ENCODE data around the gene GARIN5A.
"Not testable (repeated sequence)": the region's sequence is repeated elsewhere in the genome, so short reads cannot be mapped to it uniquely, and the experiment has no call there.

Gene GARIN5A

GRCh38 chr19:50486823-50487515 lies 10.3 kb upstream of the GARIN5A start:
- peak; percentile 73 for DNase-seq

- DNase-seq, result no peak
Observed at GRCh38 chr19:50485284-50485955, 8.8 kb upstream of the GARIN5A start.

GRCh38 chr19:50482916-50483315 lies 6.3 kb upstream of the GARIN5A start:
- DNase-seq, result no peak

GRCh38 chr19:50482271-50482855 lies 5.7 kb upstream of the GARIN5A start:
- no peak for DNase-seq

GRCh38 chr19:50481351-50482149 lies 4.9 kb upstream of the GARIN5A start:
- DNase-seq, result no peak

- DNase-seq, result no peak
Observed at GRCh38 chr19:50480281-50481111, 3.8 kb upstream of the GARIN5A start.

- no peak for DNase-seq
Observed at GRCh38 chr19:50479761-50480251, 3.2 kb upstream of the GARIN5A start.

GRCh38 chr19:50478901-50479715 lies 2.5 kb upstream of the GARIN5A start:
- peak; percentile 53 for DNase-seq

- no peak for DNase-seq
Observed at GRCh38 chr19:50477751-50478515, 1.3 kb upstream of the GARIN5A start.

GRCh38 chr19:50476907-50477238 lies 225 bp upstream of the GARIN5A start:
- no peak for DNase-seq

GRCh38 chr19:50475736-50476223 lies 868 bp downstream of the GARIN5A start:
- DNase-seq, result no peak

- no peak for DNase-seq
Observed at GRCh38 chr19:50475101-50475568, 1.5 kb downstream of the GARIN5A start.

- not testable (repeated sequence) for DNase-seq
Observed at GRCh38 chr19:50473336-50473735, 3.3 kb downstream of the GARIN5A start.

- no peak for DNase-seq
Observed at GRCh38 chr19:50468818-50469217, 7.8 kb downstream of the GARIN5A start.

GRCh38 chr19:50467566-50467965 lies 9.1 kb downstream of the GARIN5A start:
- no peak for DNase-seq

- DNase-seq, result no peak
Observed at GRCh38 chr19:50466706-50467039, 10.0 kb downstream of the GARIN5A start.

GRCh38 chr19:50465986-50466705 lies 10.5 kb downstream of the GARIN5A start:
- peak; percentile 85 for DNase-seq

- no peak for DNase-seq
Observed at GRCh38 chr19:50465000-50465399, 11.6 kb downstream of the GARIN5A start.

GRCh38 chr19:50464348-50464747 lies 12.3 kb downstream of the GARIN5A start:
- DNase-seq, result no peak

GRCh38 chr19:50462970-50463369 lies 13.7 kb downstream of the GARIN5A start:
- no peak for DNase-seq

Measured in hematopoietic multipotent progenitor cell treated with erythropoietin and hydrocortisone succinate and interleukin-3 and kit ligand, for 8 days (in vitro differentiated cells).